ENCODE results near the gene RPS19.

Gene RPS19

GRCh38 chr19:41879670-41880328 is 19.7 kb downstream of the RPS19 start:
- no peak for DNase-seq

- DNase-seq, result no peak
Observed at GRCh38 chr19:41880329-41880708, 20.3 kb downstream of the RPS19 start.

- peak in 1 of 2 donors; percentile 29 for DNase-seq
Observed at GRCh38 chr19:41882568-41883462, 22.8 kb downstream of the RPS19 start, which contains the start of gene ARHGEF1. Gene ARHGEF1, plus strand, starts transcription at chr19:41883184. Its CDS starts 4,899 bp downstream, at chr19:41888083.

GRCh38 chr19:41883463-41883820 is 23.4 kb downstream of the RPS19 start:
- DNase-seq, result no peak

GRCh38 chr19:41883821-41884733 is 24.0 kb downstream of the RPS19 start:
- DNase-seq, result peak; percentile 71 to 92

- DNase-seq, result peak in 1 of 2 donors; percentile 55
Observed at GRCh38 chr19:41886761-41887710, 27.0 kb downstream of the RPS19 start.

GRCh38 chr19:41887711-41888382 is 27.8 kb downstream of the RPS19 start:
- no peak for DNase-seq

- no peak for DNase-seq
Observed at GRCh38 chr19:41888926-41889325, 28.9 kb downstream of the RPS19 start.

GRCh38 chr19:41889896-41890295 is 29.8 kb downstream of the RPS19 start:
- DNase-seq, result no peak

- DNase-seq, result no peak
Observed at GRCh38 chr19:41890936-41891335, 30.9 kb downstream of the RPS19 start.

GRCh38 chr19:41892173-41892902 is 32.3 kb downstream of the RPS19 start:
- no peak for DNase-seq

GRCh38 chr19:41893899-41894298 is 33.8 kb downstream of the RPS19 start:
- no peak for DNase-seq

GRCh38 chr19:41894350-41894749 is 34.3 kb downstream of the RPS19 start:
- no peak for DNase-seq

GRCh38 chr19:41895745-41896580 is 35.9 kb downstream of the RPS19 start:
- no peak for DNase-seq

GRCh38 chr19:41896581-41896942 is 36.5 kb downstream of the RPS19 start:
- no peak for DNase-seq

- DNase-seq, result no peak
Observed at GRCh38 chr19:41897181-41897580, 37.1 kb downstream of the RPS19 start.

- DNase-seq, result no peak
Observed at GRCh38 chr19:41897820-41898219, 37.8 kb downstream of the RPS19 start.

- no peak for DNase-seq
Observed at GRCh38 chr19:41898235-41898634, 38.2 kb downstream of the RPS19 start.

GRCh38 chr19:41901707-41902360 is 41.8 kb downstream of the RPS19 start:
- no peak for DNase-seq
